ENCODE data around the gene PTPRM. TPM values are rescaled to one million over a fixed set of nuclear protein-coding genes. Genes with fewer than 3 reads are reported as not detected.

PTPRM gene
- total RNA-seq, 2 experiments from 2014 or later, result 2.1 to 3.0 TPM

DNA sequence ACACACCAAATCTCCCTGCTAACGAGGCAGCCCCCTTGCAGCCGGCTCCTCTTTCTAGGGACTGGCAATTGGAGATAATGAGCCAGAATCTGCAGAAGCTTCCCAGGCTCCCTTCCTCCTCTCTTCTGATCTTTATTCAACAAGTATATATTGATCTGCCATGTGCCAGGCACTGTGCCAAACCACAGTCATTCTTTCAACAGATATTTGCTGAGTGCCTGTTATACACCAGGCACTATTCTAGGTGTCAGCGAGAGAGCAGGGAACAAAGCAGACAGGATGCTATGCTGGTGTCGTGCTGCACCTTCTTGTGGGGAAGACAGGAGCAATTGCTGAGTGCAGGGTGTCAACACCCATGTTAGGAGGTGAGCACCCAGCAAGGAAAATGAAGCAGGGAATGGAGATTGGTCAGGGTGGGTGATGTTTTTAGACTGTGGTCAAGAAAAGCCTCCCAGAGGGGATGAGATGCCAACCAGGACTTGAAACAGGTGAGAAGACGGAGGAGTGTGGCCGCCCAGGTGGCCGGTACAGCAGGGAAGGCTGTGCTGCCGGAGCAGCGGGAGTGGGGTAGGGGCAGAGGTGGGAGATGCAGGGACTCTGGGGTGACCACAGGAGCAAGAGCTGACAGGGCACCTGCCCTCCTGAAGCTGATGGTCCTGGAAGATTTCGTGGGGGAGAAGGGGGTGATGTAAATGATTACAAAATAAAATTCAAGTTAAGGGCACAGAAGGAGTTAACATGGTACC is 734.5 kb downstream of the PTPRM start:
- POLR2A ChIA-PET, result no interaction called here
- intact Hi-C loops (cut with micrococcal nuclease), result loop anchor here (10.0 kb wide), 1 partner anchor 47 kb away; no protein-coding TSS in a partner anchor
- no peak for ATAC-seq

DNA sequence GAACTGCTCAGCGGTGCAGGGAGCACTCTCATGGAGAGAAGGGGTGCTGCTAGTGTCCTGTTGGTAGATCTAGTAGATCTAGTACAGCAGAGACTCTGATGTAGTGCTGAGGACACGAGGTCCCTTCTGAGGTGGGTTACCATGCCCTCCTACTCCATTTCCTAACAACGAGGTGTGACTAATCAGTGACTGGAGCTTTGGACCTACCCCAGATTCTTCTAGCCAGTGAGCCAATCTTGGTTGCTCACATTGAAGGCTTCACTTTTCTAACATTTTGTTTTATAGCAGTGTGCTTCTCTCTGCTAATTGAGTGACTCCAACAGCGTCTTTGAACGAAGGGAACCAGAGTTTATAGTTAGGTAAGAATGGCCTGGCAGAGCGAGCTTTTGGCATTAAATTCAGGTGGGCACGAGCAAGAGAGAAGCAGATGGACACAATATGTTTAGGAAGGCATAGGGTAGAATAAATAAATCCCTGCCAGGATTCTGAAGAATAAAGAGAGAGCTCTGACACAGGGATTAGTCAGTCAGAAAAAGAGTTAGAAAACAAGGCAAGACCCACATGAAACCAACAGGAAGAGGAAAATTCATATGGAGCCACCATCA is 736.1 kb downstream of the PTPRM start:
- no peak overlapping the region for H3K27ac Mint-ChIP-seq
- H3K27me3 Mint-ChIP-seq, result no peaks in the 10 kb centered on the region
- ATAC-seq (no peak), DNase-seq (no peak)
- no peaks in the 10 kb centered on the region for H3K4me1 Mint-ChIP-seq (ENCODE audit: low read depth)
- no peak overlapping the region for H3K4me3 Mint-ChIP-seq
- ChIA-PET CTCF (no interaction called here), POLR2A (no interaction called here)
- no peaks in the 10 kb centered on the region for H3K9me3 Mint-ChIP-seq
- no peaks in the 10 kb centered on the region for H3K36me3 Mint-ChIP-seq (ENCODE audit: low read depth)
- intact Hi-C loops (cut with micrococcal nuclease), result loop anchor here (10.0 kb wide), 1 partner anchor 48 kb away; no protein-coding TSS in a partner anchor
- TF ChIP-seq, protein P1, sequence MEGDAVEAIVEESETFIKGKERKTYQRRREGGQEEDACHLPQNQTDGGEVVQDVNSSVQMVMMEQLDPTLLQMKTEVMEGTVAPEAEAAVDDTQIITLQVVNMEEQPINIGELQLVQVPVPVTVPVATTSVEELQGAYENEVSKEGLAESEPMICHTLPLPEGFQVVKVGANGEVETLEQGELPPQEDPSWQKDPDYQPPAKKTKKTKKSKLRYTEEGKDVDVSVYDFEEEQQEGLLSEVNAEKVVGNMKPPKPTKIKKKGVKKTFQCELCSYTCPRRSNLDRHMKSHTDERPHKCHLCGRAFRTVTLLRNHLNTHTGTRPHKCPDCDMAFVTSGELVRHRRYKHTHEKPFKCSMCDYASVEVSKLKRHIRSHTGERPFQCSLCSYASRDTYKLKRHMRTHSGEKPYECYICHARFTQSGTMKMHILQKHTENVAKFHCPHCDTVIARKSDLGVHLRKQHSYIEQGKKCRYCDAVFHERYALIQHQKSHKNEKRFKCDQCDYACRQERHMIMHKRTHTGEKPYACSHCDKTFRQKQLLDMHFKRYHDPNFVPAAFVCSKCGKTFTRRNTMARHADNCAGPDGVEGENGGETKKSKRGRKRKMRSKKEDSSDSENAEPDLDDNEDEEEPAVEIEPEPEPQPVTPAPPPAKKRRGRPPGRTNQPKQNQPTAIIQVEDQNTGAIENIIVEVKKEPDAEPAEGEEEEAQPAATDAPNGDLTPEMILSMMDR (IDR thresholded peaks at IDR 0.05), result no peak

More for the DNA sequence above, 734.5 kb downstream of the PTPRM start:
- H3K4me1 Mint-ChIP-seq (ENCODE audit: low read depth), result no peaks in the 10 kb centered on the region
- H3K27me3 Mint-ChIP-seq, result no peaks in the 10 kb centered on the region
- no peak for DNase-seq
- H3K27ac Mint-ChIP-seq, result no peak overlapping the region
- TF ChIP-seq, protein P1 (IDR thresholded peaks at IDR 0.05), result no peak
- H3K36me3 Mint-ChIP-seq (ENCODE audit: low read depth), result no peaks in the 10 kb centered on the region
- no peaks in the 10 kb centered on the region for H3K9me3 Mint-ChIP-seq
- no peak overlapping the region for H3K4me3 Mint-ChIP-seq
- CTCF ChIA-PET, result no interaction called here

DNA sequence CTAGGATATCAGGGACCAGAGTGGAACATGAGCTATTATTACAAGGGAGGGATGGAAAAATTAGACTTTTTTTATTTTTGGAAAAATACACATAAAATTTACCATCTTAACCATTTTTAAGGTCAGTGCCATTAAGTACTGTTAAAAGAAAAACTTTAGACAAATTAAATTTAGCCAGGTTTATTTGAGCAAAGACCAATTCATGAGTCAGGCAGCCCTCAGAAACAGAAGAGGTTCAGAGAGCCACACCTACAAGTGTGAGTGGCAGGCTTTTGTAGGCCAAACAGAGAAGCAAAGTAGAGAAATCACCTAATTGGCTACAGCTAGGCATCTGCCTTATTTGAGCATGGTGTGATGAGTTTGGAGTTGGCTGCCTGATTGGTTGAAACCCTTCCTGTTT is 740.8 kb downstream of the PTPRM start:
- CTCF ChIA-PET, result no interaction called here

DNA sequence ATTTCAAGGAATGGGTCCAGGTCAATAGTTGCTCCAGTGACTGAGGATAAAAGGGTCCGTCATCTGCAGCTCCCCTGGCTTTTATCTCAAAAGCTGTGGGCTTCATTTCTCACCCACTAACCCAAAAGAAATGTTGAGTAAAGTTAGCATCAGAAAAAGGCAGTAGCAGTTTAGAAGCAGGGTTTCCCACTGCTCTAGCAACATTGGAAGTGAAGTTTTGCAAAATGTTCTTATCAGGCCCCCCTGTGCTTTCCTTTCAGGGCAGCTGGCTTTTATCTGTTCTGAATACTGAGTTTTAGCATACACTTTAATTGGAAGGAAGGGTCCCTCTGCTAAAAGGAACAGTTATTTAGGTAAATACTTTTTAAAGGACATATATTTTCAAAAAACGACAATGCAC is 745.9 kb downstream of the PTPRM start:
- ChIA-PET POLR2A (no interaction called here), CTCF (no interaction called here)
- ATAC-seq, result no peak
- H3K4me1 Mint-ChIP-seq (ENCODE audit: low read depth), result no peaks in the 10 kb centered on the region
- H3K36me3 Mint-ChIP-seq (ENCODE audit: low read depth), result no peaks in the 10 kb centered on the region
- no peak overlapping the region for H3K27ac Mint-ChIP-seq
- intact Hi-C loops (cut with micrococcal nuclease), result no loop called here
- H3K27me3 Mint-ChIP-seq, result no peaks in the 10 kb centered on the region
- H3K4me3 Mint-ChIP-seq, result no peak overlapping the region
- TF ChIP-seq, protein P1 (IDR thresholded peaks at IDR 0.05), result no peak
- no peaks in the 10 kb centered on the region for H3K9me3 Mint-ChIP-seq
- no peak for DNase-seq

More for the DNA sequence above, 740.8 kb downstream of the PTPRM start:
- no peaks in the 10 kb centered on the region for H3K36me3 Mint-ChIP-seq (ENCODE audit: low read depth)
- no peak overlapping the region for H3K4me3 Mint-ChIP-seq
- POLR2A ChIA-PET, result no interaction called here
- TF ChIP-seq, protein P1 (IDR thresholded peaks at IDR 0.05), result no peak
- no peaks in the 10 kb centered on the region for H3K9me3 Mint-ChIP-seq
- no peaks in the 10 kb centered on the region for H3K4me1 Mint-ChIP-seq (ENCODE audit: low read depth)
- ATAC-seq (no peak), DNase-seq (no peak)
- H3K27me3 Mint-ChIP-seq, result no peaks in the 10 kb centered on the region
- intact Hi-C loops (cut with micrococcal nuclease), result loop anchor here (10.0 kb wide), 1 partner anchor 53 kb away; no protein-coding TSS in a partner anchor
- no peak overlapping the region for H3K27ac Mint-ChIP-seq

DNA sequence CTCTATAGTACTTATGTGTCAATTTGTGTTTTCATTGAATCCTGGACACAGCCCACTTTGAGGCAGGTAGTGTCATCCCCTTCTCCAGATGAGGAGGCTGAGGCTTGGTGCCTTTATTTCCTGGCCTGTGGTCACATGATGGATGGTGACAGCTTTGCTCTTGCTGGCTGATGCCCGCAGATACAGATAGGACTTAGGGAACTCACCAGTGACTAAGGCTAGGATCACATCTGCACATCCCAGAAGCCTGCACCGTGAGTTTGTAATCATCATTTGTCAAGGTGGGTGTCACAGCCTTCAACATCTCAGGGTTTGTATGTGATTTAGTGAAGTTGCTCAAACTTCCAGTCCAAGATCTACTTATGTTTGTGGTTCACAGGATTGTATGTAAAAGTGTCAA is 747.0 kb downstream of the PTPRM start:
- Mint-ChIP-seq H3K4me1 (ENCODE audit: low read depth) (no peaks in the 10 kb centered on the region), H3K27me3 (no peaks in the 10 kb centered on the region), H3K27ac (no peak overlapping the region), H3K4me3 (no peak overlapping the region), H3K36me3 (ENCODE audit: low read depth) (no peaks in the 10 kb centered on the region), H3K9me3 (no peaks in the 10 kb centered on the region)
- ChIA-PET POLR2A (no interaction called here), CTCF (no interaction called here)
- TF ChIP-seq, protein P1 (IDR thresholded peaks at IDR 0.05), result no peak
- intact Hi-C loops (cut with micrococcal nuclease), result no loop called here
- DNase-seq (no peak), ATAC-seq (no peak)

Measured in activated CD8-positive, alpha-beta T cell treated with anti-CD3 and anti-CD28 coated beads for 36 hours (primary cell).